ENCODE measurements around the gene IRF1.

DNA sequence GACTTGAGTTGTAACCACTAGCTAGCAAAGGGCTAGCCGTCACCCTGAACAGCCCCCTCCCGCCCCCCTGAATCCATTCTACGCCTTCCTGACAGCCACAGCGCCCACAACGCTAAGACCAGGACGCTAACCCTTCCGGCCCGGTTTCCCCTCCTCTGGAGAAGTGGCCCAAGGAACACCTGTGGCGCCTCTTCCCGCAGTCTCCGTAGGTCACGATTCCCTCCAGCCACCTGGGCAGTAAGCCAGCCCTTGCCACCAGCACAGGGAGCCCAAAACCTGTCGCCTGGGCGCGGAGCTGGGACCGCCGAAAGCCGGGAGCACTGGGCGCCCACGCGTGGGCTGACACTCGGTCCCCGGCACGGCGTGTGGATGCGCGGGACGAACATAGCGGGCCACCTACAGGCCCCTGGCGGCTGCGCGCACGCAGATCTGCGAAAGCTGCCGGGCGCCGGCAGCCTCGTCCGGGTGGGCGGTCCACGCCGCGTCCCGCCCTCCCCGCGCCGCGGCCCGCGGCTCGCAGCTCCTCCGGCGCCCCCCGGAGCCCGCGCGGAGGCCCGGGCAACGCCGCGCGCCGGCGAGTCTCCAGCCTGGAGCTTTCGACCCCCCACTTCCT is 596 bp downstream of the IRF1 start:
- TF ChIP-seq, protein P1, sequence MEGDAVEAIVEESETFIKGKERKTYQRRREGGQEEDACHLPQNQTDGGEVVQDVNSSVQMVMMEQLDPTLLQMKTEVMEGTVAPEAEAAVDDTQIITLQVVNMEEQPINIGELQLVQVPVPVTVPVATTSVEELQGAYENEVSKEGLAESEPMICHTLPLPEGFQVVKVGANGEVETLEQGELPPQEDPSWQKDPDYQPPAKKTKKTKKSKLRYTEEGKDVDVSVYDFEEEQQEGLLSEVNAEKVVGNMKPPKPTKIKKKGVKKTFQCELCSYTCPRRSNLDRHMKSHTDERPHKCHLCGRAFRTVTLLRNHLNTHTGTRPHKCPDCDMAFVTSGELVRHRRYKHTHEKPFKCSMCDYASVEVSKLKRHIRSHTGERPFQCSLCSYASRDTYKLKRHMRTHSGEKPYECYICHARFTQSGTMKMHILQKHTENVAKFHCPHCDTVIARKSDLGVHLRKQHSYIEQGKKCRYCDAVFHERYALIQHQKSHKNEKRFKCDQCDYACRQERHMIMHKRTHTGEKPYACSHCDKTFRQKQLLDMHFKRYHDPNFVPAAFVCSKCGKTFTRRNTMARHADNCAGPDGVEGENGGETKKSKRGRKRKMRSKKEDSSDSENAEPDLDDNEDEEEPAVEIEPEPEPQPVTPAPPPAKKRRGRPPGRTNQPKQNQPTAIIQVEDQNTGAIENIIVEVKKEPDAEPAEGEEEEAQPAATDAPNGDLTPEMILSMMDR (conservative IDR thresholded peaks at IDR 0.05; ENCODE audit: low read depth, low read length) = no peak
- TF ChIP-seq EZH2 (IDR thresholded peaks at IDR 0.05; ENCODE audit: borderline replicate concordance, low read depth, low read length, poor library complexity, severe bottlenecking) = no peak

Data from A673 (cell line).